Prostate gland (tissue), 2 donors: Measurements from ENCODE around the gene MRPL45. TPM values are rescaled to one million over a fixed set of nuclear protein-coding genes. Genes with fewer than 3 reads are reported as not detected.
"Not testable (repeated sequence)": the region's sequence is repeated elsewhere in the genome, so short reads cannot be mapped to it uniquely, and the experiment has no call there.

Experiments used
- DNase-seq: peaks from one replicate; pipeline ENCODE4 v3.0.0-alpha.2; 2019; ENCODE audit warnings: low spot score
- H3K27ac ChIP-seq, 2 donors: fragments of 200-600 bp; sonication (generic); 2 replicates each; pipeline ENCODE4 v1.5.1; 2017 to 2019
- H3K27me3 ChIP-seq: fragments of 200-600 bp; sonication (generic); replicated peaks from 2 replicates; pipeline ENCODE4 v1.5.1; 2019; ENCODE audit not compliant: insufficient read depth
- H3K36me3 ChIP-seq, 2 donors: fragments of 200-600 bp; sonication (generic); 1 replicate in 1 of 2; 2 replicates in 1 of 2; pipeline versions ENCODE4 v1.5.1 to v1.8.1; 2017 to 2019
- H3K4me1 ChIP-seq: fragments of 200-600 bp; sonication (generic); replicated peaks from 2 replicates; pipeline ENCODE4 v1.5.1; 2019
- H3K4me3 ChIP-seq, 2 donors: fragments of 200-600 bp; sonication (generic); 2 replicates each; pipeline ENCODE4 v1.5.1; 2017 to 2019
- H3K9me3 ChIP-seq: fragments of 200-600 bp; sonication (generic); 2 replicates; pipeline ENCODE4 v1.5.1; 2017
- POLR2AphosphoS5 ChIP-seq: sonication (generic); formaldehyde crosslinking; IDR thresholded peaks from one replicate; pipeline ENCODE4 v1.6.1; 2017; ENCODE audit warnings: antibody characterized with exemption
- WGBS: methylation state at CpG from one replicate; pipeline ENCODE4 v1.1.5; 2018; 5-methylcytosine and 5-hydroxymethylcytosine counted together
- intact Hi-C: fragments of 100-400 bp; cut with DNase I; formaldehyde crosslinking; loops from one replicate; pipeline ENCODE4 v1.14.2; 2022
- total RNA-seq, 2 donors: library from RNA; depleted of rRNA; stranded (reverse); fragments of >200 nt; gene quantifications; one replicate each; pipeline ENCODE4 v1.1.0, GENCODE V29; 2016

MRPL45 gene
- total RNA-seq = 10 to 100 TPM; 24.7 to 37.3 TPM

DNA sequence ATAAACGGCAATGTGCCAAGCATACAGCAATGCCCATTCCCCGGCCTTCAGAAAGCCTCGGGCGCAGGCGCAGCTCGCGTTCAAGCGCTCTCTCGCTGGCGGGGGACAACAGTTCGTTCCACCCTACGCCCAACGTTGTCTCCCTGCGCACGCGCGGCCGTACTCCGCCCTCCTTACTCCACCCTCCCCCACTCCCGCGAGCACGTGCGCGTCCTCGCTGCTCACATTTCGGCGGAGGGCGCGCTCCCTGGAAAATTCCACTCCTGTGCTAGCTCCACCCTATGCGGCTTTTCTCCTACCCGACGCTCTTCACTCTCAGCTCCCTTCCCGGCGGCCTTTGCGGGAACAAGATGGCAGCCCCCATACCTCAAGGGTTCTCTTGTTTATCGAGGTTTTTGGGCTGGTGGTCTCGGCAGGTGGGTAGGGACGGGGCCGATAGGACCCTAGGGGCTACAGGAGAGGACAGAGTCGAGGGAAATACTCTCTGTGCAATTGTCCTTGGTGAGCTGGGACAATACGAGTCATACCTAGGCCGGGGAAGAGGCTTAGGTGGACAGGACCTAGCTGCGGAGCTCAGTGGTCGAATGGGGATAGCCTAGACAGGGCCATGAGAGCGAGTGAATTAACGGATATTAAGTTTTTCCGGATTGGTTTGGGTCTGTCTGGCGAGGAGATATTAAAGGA is at the start of gene MRPL45:
Gene MRPL45 (plus strand): TSS at position 335 of the 684 bp plus-strand sequence. CDS start 16 bp downstream, at position 351.
- H3K4me1 ChIP-seq, H3K36me3 ChIP-seq, H3K27me3 ChIP-seq, intact Hi-C loops, H3K9me3 ChIP-seq: not testable (repeated sequence)
- peak within 1 kb of the TSS; percentile 33 to 45 for H3K4me3 ChIP-seq
- under 1% methylated on average over 48 of the region's 48 CpGs for WGBS
- DNase-seq = peak; percentile 95
- peak within 1 kb of the TSS; percentile 61 to 62 for H3K27ac ChIP-seq
- TF ChIP-seq POLR2AphosphoS5 = peak; percentile 89

DNA sequence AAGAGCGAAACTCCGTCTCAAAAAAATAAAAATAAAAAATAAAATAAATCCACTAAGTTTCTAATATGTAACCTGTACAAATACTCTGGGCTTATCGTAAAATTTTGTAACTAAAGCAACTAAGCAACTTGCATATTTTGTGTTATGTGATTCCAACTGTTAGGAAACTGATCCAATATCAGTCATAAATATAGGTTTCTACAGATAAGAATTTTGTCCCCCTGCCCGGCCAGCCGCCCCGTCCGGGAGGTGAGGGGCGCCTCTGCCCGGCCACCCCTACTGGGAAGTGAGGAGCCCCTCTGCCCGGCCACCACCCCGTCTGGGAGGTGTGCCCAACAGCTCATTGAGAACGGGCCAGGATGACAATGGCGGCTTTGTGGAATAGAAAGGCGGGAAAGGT is 43.8 kb upstream of the MRPL45 start:
- H3K4me3 ChIP-seq, H3K4me1 ChIP-seq, H3K9me3 ChIP-seq, intact Hi-C loops, H3K27ac ChIP-seq, H3K36me3 ChIP-seq, DNase-seq, H3K27me3 ChIP-seq: not testable (repeated sequence)
- WGBS = 79% methylated on average over 9 of the region's 14 CpGs

DNA sequence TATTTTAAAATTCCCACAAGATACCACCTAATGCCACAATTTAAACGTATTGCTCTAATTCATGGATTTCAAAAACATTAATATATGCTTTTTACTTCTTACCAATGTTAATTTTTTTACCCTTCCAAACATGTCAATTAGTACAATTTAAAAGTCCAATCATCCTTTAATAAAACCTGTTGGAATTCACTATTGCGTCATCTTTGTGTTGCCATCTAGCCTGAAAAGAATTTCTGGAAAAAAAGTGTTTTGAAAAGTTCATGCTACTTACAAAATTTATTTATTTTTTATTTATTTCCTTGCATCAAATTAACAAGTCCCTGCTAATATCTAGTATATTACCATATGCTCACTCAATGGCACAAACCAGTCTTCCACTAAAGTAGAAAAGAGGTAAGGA is 42.6 kb upstream of the MRPL45 start:
- DNase-seq, H3K27me3 ChIP-seq, H3K9me3 ChIP-seq, H3K4me3 ChIP-seq, H3K27ac ChIP-seq, intact Hi-C loops, H3K36me3 ChIP-seq, H3K4me1 ChIP-seq: not testable (repeated sequence)
- 41% methylated on average over 2 of the region's 2 CpGs for WGBS

DNA sequence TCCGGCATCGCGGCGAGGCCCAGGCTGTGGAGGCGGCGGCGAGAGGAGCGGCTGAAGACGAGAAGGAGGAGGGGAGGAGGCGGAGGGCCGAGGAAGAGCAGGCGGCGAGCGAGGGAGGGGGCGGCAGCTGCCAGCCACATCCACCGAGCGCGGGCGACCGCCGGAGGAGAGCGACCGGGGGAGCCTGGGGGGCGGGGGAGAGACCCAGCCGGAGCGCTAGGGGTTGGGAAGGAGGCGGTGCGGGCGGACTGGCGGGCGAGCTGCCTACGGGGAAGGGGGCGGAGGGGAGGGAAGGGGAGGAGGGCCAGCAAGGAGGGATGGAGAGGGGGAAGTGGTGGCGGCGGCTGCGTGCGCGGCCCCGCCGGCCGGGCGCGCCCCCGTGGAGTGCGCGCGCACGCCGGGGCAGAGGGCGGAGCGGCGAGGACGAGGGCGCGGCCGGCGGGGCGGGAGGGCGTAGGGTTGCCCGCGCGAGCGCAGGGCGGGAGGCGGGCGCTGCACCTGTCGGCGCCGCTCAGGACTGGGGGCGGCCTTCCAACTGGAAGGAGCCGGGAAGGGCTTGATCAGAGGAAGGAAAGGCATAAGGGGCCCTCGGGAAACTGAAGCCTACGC is 39.9 kb upstream of the MRPL45 start:
- 0% methylated on average over 27 of the region's 73 CpGs for WGBS
- peak; percentile 86 for DNase-seq
- H3K4me1 ChIP-seq, H3K36me3 ChIP-seq, H3K27me3 ChIP-seq, H3K9me3 ChIP-seq, intact Hi-C loops: not testable (repeated sequence)
- peak overlapping the region; percentile 49 to 85 for H3K27ac ChIP-seq
- peak overlapping the region; percentile 54 to 60 for H3K4me3 ChIP-seq

DNA sequence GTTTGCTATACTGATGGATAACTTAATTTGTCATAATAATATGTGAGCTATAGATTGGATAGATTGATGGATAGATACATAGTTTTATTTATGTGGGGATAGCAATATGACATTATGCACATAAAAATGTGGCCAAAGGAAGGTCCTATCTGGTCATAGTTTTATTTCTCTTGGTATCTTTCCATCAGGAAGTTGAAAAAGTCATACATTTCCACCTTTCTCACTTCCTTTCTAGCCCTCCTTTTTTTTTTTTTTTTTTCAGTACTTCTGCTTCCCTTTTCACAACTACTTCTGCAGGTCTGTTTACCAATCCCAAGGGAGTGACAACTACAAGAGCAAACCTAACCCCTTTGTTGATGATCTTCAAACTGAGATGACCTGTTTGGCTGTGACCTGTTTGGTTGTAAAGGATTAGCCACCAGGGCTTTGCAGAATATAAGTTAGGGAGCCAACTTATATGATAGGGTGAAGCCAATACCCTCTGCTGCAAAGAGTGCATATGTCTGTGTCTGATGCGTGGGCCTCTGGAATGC is 30.9 kb upstream of the MRPL45 start:
- intact Hi-C loops, H3K9me3 ChIP-seq, H3K27ac ChIP-seq, H3K4me3 ChIP-seq, H3K4me1 ChIP-seq, H3K36me3 ChIP-seq, DNase-seq, H3K27me3 ChIP-seq: not testable (repeated sequence)
- 100% methylated on average over 1 of the region's 1 CpG for WGBS

DNA sequence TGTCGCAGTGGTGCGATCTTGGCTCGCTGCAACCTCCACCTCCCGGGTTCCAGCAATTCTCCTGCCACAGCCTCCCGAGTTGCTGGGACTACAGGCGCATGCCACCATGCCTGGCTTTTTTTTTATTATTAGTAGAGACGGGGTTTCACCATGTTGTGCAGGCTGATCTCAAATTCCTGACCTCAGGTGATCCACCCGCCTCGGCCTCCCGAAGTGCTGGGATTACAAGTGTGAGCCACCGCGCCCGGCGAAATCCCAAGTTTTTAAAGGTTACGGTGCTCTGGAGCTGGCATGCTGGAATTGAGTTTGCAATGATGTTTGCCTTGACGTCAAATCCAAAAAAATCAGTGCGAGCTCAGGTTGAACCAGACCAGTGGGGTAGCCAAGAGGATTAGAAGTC is 30.4 kb upstream of the MRPL45 start:
- 94% methylated on average over 17 of the region's 17 CpGs for WGBS

DNA sequence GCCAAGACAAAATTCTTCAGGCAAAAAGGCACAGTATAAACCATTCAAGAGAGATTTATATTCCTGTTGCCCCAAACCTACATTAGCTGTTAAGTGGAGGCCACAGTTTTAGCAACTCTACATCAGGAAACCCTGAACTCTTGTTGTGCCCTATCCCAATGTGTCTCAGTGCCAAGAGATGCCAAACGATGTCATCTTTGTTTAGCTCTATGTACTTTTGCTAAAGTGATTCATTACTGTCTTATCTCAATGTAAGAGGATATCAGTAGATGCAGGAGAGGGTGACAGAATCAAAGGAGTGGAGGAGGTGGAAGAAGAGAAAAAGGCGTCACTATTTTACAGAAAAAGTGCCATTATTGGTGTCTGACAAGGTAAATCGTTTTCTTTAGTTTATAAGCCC is 28.8 kb upstream of the MRPL45 start:
- intact Hi-C loops = not testable (repeated sequence)
- WGBS = 50% methylated on average over 3 of the region's 3 CpGs

More for the DNA sequence above, 30.4 kb upstream of the MRPL45 start:
- DNase-seq, intact Hi-C loops, H3K9me3 ChIP-seq, H3K36me3 ChIP-seq, H3K27ac ChIP-seq, H3K27me3 ChIP-seq, H3K4me3 ChIP-seq, H3K4me1 ChIP-seq: not testable (repeated sequence)

DNA sequence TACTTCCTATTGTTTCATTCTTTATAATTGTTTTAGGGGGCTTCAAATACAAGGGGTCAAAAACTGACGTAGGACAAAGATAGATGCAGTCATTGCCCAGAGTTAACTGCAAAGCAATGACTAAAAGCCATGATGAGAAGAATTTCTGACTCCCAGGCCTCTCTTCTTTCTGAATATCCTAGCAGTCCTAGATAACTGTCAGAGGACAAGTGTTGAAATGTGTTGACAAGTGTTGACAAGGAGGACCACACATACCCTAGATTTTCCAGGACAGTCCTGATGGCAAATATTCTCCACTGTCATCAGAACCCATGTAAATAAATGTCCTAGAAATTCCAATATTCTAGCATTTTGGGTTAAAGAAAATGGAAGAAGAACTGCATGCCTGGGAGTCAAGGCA is 27.9 kb upstream of the MRPL45 start:
- intact Hi-C loops, H3K36me3 ChIP-seq: not testable (repeated sequence)
- 100% methylated on average over 1 of the region's 1 CpG for WGBS

More for the DNA sequence above, 28.8 kb upstream of the MRPL45 start:
- not testable (repeated sequence) for H3K36me3 ChIP-seq, H3K4me3 ChIP-seq, H3K9me3 ChIP-seq, H3K27ac ChIP-seq, H3K27me3 ChIP-seq, H3K4me1 ChIP-seq, DNase-seq

DNA sequence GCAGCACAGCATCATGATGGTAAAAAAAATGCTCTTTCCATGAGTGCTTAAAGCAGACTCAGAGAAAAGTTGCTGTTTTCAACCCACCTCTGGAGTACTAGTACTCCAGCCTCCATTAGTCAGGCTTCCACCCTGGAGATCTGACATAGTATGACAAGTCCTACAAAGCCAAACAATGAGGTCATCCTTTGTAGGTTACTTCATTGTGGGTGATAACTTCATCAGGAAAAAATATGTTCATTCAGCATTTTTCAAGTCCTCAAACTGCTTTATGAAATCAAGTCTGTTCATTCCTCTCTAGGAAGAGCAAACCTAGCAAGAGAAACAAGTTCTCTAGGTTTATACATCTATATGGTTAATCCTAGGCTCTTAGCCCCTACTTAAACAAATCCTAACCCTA is 27.4 kb upstream of the MRPL45 start:
- intact Hi-C loops, H3K4me1 ChIP-seq, H3K27ac ChIP-seq, H3K9me3 ChIP-seq, H3K27me3 ChIP-seq, H3K4me3 ChIP-seq, H3K36me3 ChIP-seq, DNase-seq: not testable (repeated sequence)

More for the DNA sequence above, 27.9 kb upstream of the MRPL45 start:
- H3K27ac ChIP-seq, H3K4me1 ChIP-seq, H3K9me3 ChIP-seq, H3K4me3 ChIP-seq, H3K27me3 ChIP-seq, DNase-seq: not testable (repeated sequence)

DNA sequence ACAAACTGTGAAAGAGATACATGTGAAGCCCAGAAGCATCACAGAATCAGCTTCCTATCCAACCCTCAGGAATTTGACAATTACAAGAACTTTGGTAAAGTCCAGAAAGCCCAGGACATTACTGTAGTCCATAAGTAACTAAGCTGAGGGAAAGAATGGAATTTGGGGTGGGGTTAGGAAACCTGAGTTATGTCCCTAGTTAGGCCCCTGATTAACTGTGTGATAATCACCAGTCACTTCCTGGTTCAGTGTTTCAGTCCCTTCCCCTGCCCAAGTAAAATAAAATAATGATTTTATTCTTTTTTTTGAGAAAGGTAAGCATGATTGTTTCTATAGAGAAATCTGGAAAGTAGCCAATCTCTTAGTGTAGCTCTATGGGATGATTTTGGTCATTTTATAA is 11.0 kb upstream of the MRPL45 start:
- H3K27me3 ChIP-seq, H3K4me1 ChIP-seq, H3K27ac ChIP-seq, DNase-seq, H3K4me3 ChIP-seq, intact Hi-C loops, H3K9me3 ChIP-seq, H3K36me3 ChIP-seq: not testable (repeated sequence)

DNA sequence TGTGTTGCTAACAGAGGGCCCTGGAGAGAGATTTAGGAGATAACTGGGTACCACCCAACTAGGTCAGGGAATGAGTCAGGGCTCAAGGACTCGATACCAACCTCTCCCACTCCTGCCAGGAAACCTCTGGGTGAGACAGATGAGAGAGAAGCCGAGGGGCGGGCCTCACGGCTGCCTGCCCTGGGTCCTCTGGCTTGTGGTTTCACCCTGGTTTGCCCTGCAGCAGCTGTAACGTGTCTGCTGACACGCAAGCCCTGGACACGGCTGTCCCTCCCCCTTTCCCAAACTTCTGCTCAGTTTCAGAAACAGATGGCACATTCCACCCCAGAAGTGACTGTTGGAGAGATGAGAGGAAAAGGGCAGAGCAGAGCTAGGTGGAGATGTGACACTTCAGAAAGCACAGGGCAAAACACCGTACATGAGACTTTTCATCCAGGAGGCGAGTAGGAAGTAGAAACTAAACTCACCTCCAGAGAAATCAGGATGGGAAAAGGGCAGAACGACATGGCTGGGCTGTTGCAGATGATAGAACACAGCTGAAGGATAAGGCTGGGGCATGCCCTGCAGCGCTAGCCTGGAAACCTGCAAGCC is 10.4 kb upstream of the MRPL45 start:
- H3K4me3 ChIP-seq, H3K36me3 ChIP-seq, intact Hi-C loops, H3K27me3 ChIP-seq, H3K4me1 ChIP-seq, DNase-seq, H3K9me3 ChIP-seq, H3K27ac ChIP-seq: not testable (repeated sequence)
- WGBS = 20% methylated on average over 7 of the region's 11 CpGs
